T follicular helper cell (primary cell): ENCODE data around the gene DUSP22.

Source experiments
- DNase-seq: peaks from one replicate; pipeline ENCODE4 v3.0.0-alpha.2; 2020; ENCODE audit warnings: low read depth

DUSP22 gene

DNA sequence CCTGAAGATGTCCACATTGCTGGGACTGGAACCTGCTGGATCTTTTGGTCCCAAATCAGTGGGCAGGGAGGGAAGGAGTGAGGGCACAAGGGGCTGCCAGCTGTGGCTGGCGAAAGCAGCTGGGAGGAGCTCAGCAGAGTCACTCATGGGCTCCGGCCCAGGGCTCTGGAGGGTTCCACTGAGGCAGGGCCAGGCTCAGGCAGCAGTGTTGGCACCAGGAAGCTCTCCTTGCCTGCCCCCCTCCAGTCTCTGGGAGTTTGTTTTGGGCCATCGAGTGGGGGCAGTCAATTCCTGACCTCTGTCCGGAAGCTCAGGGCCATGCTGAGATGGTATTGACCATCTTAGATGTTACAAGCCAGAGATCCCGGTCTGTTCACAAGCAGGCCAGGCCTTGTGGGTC is 60.2 kb downstream of the DUSP22 start:
- DNase-seq: no peak

DNA sequence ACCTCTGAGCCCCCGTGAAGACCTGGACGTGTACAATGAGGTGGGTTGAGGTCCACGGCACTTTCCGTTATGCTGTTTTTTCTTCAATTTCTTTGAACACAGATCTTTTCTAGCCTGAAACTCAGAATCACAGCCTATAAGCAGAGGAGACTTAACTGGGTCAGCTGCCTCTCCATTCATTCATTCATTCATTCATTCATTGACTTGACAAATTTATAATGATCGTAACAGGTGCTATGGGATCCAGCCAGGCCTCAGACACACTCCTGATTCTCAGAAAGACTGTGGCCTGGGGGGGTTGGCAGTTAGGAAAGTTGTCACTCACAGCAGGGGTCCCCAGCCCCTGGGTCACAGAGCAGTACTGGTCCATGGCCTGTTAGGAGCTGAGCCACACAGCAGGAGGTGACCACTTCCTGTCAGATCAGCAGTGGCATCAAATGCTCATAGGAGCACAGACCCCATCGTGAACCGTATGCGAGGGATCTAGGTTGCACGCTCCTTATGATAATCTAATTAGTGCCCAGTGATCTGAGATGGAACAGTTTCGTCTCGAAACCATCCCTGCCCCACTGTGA is 60.7 kb downstream of the DUSP22 start:
- no peak for DNase-seq

DNA sequence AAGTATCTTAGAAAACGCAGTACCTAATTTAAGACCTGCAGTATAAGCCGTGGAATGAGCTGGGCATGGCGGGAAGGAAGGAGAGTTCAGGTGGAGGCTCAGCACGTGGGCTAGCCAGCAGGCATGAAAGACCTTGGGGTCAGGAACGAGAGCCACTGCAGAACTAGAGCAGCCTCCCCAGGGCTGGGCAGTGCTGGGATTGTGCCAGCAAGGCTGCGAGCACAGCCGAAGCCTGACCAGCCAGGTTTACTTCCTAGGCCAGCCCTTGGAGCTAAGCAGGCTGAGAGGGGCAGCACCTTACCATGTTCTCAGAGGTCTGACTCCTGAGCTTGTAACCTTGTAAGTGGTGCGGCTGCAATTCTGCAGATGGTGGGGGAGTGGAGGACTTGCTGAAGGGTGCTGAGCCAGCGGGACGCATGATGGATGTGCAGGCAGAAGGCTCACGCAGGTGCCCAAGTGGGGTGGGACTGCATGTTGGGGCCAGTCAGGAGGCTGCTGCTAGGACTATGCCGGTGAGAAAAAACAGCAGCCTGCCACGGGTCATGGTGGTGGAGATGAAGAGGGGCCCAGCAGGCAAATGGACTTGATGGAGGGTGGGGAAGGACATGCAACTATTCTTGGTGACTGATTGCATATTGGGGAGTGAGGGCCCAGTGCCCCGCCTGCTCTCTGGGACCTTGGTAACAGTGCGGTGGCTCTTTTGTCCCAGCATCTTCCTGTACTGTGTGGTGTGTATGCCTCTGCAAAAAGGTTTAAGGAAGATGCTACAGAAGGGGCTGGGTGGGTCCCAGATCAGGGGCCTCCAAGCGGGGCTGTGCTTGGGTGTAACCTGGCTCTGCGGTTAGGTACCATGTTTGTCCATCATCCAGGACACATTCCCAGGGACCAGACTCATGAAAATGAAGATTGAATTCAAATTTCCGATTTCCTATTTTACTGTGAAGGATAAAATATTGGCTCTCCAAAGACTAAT is 61.6 kb downstream of the DUSP22 start:
- DNase-seq: no peak

- DNase-seq: no peak
Observed at GRCh38 chr6:354631-355280, 62.5 kb downstream of the DUSP22 start.

DNA sequence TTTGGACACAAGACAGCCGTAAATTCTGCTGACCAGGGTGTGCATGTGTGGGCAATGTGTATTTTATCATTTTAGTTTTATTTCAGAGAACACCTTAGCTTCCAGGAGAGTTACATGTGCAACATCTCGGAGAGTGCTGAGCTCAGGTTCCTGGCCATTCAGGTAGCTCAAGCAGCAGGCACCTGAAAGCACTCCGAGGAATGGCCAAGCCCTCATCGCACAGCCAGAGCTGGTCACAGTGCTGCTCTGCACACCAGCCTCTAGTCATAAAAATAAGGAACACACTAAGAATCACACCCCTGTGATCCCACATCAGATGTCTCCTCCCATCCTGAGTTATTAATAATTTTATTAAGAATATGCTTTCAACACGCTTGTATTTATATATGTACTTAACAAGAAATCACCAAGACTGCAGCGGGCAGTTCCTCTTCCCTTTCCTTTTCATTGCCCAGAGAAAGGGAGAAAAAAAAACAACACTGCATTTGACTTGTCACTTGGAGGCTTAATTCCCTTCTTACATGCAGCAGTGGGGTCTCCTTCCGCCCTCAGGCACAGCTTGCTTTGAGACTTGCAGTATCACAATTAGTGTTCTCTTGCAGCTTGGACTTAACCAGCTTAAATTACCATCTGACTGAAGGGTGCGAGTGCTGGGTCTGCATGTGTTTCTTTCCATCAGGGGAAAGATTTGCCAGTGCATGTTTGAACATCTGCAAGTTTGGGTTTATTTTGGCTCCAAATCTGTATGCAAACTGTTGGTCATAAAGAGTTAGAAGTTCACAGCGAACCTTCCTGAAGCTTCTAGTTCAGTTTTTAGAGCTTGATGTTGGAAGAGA is 63.3 kb downstream of the DUSP22 start:
- no peak for DNase-seq

DNA sequence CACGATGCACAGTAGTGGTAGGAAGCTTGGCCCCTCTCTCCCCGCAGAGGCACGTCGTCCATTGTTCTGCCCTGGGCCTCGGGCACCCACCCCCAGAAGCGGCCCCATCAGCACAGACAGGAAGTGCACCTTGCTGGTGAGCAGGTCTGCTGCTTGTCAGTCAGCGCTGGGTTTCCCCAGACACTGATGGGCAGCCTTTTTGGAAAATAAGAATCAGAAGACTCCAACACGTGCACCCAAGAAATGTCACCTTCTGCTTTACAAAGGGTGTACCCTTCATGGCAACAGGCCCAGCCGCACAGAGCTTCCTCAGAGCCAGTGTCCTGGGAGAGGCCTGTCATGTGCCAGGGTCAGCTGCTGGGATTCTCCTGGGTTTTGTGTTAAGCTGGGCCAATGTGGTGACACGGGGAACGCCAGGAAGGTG is 64.6 kb downstream of the DUSP22 start:
- no peak for DNase-seq

- DNase-seq: no peak
Observed at GRCh38 chr6:357261-357790, 65.0 kb downstream of the DUSP22 start.

DNA sequence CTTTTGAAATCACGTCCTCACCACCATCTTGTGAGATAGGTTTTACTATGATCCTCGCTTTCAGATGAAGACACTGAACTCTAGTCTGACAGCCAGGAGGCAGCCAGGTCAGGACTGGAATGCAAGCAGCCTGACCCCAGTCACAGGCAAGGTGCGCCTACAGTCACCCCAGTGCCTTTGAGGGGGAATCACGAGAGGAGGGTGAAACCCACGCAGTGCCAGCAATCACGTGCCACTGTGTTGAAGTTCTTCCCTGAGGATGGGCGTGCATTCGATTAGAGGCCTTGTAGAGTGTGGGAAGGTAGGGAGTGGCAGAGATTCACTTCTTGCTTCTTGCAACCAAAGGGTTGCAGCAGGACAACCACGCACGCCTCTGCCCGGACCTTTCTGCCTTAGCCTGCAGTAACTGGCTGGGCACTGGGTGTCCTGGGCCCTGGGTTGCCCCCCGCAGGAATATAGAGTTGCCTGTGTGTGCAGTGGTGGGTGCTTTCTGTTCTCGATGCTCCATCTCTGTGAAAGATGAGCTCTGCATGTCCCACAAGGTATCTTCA is 65.6 kb downstream of the DUSP22 start:
- DNase-seq: no peak

DNA sequence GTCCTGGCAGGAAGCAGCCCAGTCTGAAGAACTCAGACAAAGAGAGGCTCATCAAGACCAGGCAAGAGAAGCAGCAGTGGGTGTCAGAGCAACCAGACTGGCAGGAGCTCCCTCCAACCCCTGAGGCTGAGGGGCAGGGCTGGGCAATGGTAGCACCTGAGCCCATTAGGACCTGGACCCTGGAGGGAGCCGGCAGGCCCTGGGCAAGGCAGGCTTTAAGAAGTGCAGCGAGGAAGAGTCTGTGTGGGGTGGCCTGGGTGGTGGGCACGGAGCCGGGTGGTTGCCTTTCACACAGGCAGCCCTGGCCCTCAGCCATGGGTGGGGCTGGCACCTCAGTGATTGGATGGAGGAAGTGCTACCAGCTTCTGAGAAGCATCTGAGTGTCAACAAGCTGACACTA is 66.1 kb downstream of the DUSP22 start:
- no peak for DNase-seq

DNA sequence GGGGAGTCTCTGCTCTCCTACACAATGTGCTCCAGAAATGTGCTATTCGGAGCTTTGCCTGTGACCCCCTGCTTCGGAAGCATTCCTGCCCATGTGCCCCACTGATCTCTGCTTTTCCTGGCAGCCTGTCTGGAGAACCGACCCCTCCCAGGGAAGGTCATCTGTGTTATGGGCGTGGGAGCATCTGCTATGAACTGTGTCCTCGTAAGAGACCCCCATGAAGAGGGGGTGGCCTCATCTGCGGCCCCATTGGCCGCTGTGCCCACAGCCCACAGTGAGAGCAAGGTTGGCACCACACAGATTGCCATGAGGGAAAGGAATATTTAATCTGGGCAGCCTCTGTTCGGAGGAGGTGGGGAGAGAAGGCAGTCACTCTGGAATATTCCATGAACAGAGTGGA is 66.6 kb downstream of the DUSP22 start:
- no peak for DNase-seq

- DNase-seq: no peak
Observed at GRCh38 chr6:359261-360035, 67.2 kb downstream of the DUSP22 start.

- DNase-seq: no peak
Observed at GRCh38 chr6:360349-360748, 68.1 kb downstream of the DUSP22 start.

DNA sequence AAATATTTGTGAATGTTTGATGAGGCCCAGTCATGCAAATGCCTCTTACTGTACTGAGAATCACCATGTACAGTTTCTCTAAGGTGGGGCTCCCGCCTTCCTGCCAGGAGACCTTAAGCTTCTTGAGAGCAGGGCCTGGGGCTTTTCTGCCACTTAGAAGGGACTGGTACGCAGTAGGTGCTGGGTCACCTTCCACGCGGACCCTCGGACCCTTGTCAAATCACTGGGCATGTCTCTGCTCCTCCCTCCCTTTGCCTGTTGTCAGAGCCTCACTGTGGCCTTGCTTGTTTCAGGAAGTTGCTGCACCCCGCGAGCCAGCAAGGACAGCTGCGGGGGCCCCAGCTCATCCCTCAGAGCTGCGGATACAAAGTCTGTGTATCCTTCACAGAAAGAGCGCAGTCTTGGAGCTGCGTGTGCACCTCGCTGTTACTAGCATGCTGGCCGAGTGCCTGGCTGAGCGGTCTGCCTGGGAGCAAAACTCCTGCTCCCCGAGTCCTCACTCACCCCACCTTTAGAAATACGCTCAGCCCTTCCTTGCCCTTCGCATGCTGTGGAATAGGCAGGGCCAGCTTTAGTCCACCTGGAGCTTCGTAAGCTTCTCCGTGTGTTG is 68.6 kb downstream of the DUSP22 start:
- DNase-seq: no peak

- no peak for DNase-seq
Observed at GRCh38 chr6:361411-362132, 69.3 kb downstream of the DUSP22 start.

DNA sequence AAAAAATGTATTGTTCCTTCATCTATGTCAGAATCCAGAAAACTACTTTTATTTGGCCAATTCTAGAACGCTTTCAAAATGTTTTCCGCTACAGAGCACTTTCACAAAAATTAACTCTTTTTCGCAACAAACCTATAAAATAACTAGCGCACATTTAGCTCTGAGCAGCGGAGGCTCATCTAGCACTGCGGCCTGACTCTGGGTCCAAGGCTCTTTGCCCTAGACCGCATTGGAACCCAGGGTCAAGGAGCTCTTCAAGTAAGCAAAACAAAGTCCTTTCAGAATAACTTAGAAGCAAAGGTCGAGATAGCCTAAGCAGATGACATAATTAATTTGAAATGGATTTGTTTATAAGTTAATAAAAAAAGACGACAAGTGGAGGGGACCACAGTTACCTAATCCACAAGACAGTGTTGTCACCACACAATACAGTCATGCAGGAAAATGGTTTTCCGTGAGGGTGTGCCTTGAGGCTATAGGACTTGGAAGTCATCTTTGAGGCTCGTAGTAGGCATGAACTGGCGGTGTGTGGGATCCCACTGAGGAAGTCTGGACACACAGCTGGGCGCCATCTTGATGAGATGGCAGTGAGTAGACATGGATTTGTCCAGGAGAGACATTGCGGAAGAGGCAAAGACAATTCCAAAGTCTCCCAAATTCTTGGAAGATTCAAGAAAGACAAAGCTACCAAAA is 70.1 kb downstream of the DUSP22 start:
- no peak for DNase-seq

DNA sequence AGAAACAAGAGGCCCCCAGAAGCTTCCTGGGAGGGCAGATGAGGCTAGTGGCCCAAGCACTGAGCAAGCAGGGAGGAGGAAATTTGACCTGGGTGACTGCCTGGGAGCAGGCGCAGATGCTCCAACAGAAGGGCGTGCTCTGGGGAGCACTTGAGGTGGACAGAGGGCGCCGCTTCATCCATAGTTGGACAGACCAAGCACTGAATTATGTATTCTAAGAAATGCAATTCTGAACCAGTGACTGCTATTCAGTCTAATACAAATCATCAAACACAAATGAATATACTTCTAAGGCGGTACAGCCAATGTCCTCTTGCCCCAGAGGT is 70.6 kb downstream of the DUSP22 start:
- DNase-seq: no peak

DNA sequence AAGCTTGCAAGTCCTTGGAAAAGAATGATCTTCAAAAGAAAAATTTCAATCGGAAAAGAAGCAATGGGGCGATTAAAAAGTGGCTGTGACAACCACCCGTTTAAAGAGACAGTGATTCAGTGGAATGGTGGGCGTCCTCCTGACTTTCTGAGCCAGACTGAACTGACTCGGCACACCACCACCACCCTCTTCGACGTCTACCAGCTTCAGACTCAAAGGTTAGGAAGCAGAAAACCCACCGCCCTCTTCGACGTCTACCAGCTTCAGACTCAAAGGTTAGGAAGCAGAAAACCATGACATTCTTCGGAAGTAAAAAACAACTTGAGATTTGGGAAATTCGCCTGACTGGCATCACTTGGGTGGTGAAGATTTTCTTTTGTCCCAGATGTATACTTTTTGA is 71.0 kb downstream of the DUSP22 start:
- DNase-seq: no peak

GRCh38 chr6:363909-364308 is 71.6 kb downstream of the DUSP22 start:
- no peak for DNase-seq
